GM12892 (cell line): ENCODE results near the gene SLC38A4.

Experiments used
- POLR2A ChIP-seq: IDR thresholded peaks from 2 replicates; pipeline ENCODE4 v1.6.1; 2011; ENCODE audit warnings: low read depth, low read length, control low read depth
- POLR2AphosphoS5 ChIP-seq: IDR thresholded peaks from 2 replicates; pipeline ENCODE4 v1.6.1; 2011; ENCODE audit warnings: low read depth, low read length, control low read depth

DNA sequence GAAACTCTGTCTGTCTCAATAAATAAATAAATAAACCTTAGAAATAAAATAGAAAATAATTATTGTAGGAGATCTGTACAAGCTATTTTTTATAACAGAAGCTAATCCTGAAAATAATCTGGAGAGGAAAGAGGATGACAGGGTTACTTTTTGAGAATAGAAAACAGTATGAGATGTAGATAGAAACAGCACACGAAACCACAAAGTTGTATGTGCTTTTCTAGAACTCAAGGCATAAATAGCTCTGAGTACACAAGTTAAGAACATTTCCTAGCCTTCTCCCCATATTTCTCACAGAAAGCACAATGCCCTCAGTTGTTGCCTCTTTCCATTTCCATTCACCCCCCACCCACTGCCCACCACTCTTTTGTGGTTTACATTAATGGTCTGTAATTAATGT, 35.7 kb downstream of the SLC38A4 start:
- no peak for TF ChIP-seq POLR2A
- no peak for TF ChIP-seq POLR2AphosphoS5
